Epithelial cell of proximal tubule (primary cell): Measurements from ENCODE around the gene RTN4RL2. TPM values are rescaled to one million over a fixed set of nuclear protein-coding genes. Genes with fewer than 3 reads are reported as not detected.
A peak's percentile ranks its signal among the peaks of the same experiment; 100 is the strongest.

Experiments used
- DNase-seq: peaks from one replicate; pipeline ENCODE4 v3.0.0-alpha.2; 2011; ENCODE audit warnings: low read depth
- H3K4me3 ChIP-seq: 2 replicates; pipeline ENCODE4 v1.5.1; 2011; ENCODE audit warnings: low read depth, mild to moderate bottlenecking, low read length
- CTCF ChIP-seq: conservative IDR thresholded peaks from 2 replicates; pipeline ENCODE4 v1.5.1; 2012; ENCODE audit warnings: low read depth, mild to moderate bottlenecking, low read length
- total RNA-seq: library from RNA; depleted of rRNA; stranded (reverse); fragments of >200 nt; gene quantifications from 2 replicates; pipeline ENCODE4 v1.2.3, GENCODE V29; 2015

RTN4RL2 gene
- total RNA-seq, 1 donor from 2014 or later = 0.98 TPM

- TF ChIP-seq CTCF = peak; percentile 12
- DNase-seq = no peak
- no peak overlapping the region for H3K4me3 ChIP-seq
Observed at GRCh38 chr11:57430952-57431351, 29.4 kb upstream of the RTN4RL2 start.

GRCh38 chr11:57432149-57432561 is 28.2 kb upstream of the RTN4RL2 start:
- H3K4me3 ChIP-seq = no peak overlapping the region
- TF ChIP-seq CTCF = no peak
- no peak for DNase-seq

GRCh38 chr11:57432714-57433163 is 27.6 kb upstream of the RTN4RL2 start:
- no peak overlapping the region for H3K4me3 ChIP-seq
- DNase-seq = no peak
- no peak for TF ChIP-seq CTCF

GRCh38 chr11:57434640-57435546 is 25.4 kb upstream of the RTN4RL2 start:
- no peak overlapping the region for H3K4me3 ChIP-seq
- peak; percentile 93 for DNase-seq
- TF ChIP-seq CTCF = no peak

- DNase-seq = no peak
- TF ChIP-seq CTCF = no peak
- H3K4me3 ChIP-seq = no peak overlapping the region
Observed at GRCh38 chr11:57436031-57436430, 24.3 kb upstream of the RTN4RL2 start.

GRCh38 chr11:57438345-57439285 is 21.7 kb upstream of the RTN4RL2 start:
- DNase-seq = no peak
- no peak overlapping the region for H3K4me3 ChIP-seq
- no peak for TF ChIP-seq CTCF
